CD4-positive, alpha-beta T cell treated with Interleukin-6 for 4 hours (primary cell): ENCODE measurements around the gene LRFN5.
"Not testable (repeated sequence)": the region's sequence is repeated elsewhere in the genome, so short reads cannot be mapped to it uniquely, and the experiment has no call there.

Source experiments
- DNase-seq: peaks from one replicate; pipeline ENCODE4 v3.0.0-alpha.2; 2020; ENCODE audit warnings: mixed read lengths

The LRFN5 gene

DNA sequence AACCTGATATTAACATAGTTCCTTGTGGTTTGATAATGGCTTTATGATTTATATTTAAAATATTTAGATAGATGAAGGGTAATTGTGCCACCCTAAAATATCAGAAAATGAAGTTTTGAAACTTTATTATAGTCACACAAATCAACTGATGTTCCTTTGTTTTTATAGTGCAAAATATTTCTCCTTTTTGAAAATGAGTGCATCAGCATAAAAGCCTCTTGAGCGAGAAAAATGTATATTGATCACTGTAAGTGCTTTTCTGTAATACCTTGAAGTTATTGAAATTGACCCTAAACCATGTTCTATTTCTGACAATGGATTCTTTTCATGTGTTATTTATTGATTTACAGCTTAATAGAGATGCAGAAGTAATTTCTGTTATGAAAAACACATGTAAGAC, 35.0 kb downstream of the LRFN5 start:
- no peak for DNase-seq

DNA sequence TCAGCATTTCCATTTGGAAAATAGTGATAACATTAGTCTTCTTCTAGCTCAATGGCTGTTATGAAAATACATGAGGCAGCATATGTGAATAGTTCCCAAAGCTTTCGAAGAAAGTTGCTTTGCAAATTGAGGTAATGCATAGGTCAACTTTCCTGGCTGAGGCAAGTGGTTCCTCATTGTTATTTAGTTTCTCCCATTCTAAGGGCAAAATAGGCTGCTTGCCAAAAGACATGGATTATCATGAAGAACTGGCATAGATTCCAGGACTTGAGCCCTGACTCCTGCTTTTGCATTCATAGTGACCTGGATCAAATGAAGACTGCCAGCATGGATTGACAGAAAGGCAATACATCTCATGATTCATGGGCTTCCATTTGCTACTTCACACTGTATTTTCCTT, 35.7 kb downstream of the LRFN5 start:
- no peak for DNase-seq

DNA sequence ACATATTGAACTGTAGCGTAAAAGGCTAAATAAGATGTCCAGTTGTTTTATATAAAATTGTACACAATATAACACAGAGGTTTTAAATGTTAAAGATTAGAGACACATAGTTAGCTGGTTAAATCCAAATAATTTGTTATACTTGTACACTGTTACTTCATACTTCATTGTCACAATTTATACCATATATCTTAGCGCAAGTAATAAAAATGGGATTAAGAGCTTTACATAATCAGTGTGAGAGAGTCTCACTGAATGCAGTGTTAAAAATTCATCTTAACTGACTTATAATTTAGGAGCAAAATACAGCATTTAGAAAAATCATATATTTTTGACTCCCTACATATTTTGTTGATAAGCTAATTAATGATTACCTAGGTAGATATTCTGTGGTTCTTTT, 36.1 kb downstream of the LRFN5 start:
- DNase-seq = no peak

DNA sequence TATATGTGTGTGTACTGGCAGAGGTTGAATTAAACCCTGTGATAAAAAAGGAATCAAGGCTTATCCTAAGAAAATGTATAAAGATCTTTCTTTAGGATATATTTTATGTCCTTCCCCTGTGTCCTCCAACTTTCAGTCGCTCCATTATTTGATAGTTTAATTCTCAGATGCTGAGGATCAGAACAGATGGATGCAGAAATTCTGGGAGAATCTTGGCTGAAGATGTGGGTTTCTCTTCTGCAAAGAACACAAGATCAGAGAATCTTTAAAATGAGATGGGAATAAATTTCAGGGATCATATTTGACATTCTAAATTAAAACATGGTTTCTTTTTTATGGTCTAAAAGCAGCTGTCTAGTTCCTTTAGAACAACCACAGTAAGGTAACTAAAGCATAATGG, 37.9 kb downstream of the LRFN5 start:
- no peak for DNase-seq

DNA sequence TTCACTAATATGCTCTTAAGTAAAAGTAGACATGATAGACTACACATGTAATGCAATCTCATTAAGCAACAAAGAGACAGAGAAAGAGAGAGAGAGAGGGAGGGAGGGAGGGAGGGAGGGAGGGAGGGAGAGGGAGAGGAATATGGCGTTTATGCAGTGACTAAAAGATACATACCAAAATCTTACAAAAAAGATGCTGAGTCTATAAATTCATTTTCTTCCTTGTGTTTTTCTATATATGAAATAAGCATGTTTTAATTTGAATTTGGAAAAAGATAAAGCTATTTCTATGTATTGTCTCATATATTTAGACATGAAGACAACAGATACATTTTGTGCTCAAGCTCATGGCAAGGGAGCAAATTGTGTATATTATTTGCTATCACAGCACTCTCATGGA, 44.1 kb downstream of the LRFN5 start:
- DNase-seq = no peak

DNA sequence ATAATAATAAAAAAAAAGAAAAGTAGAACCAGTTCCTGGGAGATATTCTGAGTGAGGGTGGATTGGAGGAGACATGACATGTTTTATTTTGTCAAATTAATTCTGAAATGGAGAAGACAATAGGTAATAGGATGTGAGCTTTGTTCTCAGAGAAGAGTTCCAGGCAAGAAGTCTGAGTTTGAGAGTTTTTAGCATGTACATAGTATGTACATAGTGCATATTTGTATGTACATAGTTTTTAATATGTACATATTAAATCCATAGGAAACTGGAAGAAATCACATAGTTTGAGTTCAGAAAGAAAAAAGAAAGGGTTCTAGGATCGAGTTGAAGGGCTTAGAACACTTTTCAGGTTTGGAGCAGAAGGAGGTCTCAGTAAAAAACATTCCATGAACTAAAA, 47.5 kb downstream of the LRFN5 start:
- no peak for DNase-seq

DNA sequence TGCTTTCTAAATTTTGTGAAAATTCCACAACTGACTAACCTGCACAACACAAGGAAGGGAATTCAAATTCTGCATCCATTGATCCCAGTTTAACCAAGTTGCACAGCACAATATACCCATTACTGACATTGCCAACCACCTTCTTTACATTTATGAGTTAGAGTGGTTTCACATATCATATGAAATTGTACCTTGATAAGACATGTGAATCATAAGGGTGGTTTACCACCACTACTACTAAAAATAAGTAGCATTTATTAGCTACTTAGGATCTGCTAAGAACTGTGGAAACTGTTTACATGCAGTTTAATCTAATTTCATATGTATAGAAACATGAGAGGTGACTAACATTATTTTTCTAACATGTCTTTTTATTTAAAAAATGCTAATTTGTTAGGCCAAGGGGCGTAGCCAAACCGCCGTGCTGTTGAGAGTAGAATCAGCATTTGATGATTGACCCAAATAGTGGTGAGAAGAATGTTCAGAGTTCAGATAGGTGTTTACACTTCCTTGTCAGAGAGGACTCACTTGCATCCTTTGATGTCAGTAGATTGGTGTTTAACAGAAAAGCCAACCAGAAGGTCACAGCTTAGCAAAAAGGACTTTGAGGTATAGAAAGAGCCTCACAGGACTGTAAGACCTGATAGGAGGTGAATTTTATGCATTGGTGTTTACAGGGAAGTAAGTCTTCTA, 56.2 kb downstream of the LRFN5 start:
- no peak for DNase-seq

DNA sequence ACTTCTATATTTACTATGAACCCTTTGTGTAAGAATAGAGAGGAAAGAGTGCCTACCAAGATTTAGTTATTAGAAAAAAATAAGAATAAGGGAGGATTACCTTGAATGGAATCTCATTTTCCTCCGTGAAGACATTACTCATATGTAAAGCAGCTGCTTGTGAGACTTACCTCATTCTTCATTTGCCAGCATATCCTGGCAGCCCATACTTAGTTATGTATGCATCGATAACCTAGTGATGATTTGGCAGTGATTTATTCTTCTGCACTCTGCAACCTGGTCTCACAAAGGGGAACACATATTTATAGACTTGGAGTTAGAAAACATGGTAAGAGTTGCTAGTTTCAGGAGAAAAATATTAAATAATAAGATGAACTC, 56.8 kb downstream of the LRFN5 start:
- no peak for DNase-seq

DNA sequence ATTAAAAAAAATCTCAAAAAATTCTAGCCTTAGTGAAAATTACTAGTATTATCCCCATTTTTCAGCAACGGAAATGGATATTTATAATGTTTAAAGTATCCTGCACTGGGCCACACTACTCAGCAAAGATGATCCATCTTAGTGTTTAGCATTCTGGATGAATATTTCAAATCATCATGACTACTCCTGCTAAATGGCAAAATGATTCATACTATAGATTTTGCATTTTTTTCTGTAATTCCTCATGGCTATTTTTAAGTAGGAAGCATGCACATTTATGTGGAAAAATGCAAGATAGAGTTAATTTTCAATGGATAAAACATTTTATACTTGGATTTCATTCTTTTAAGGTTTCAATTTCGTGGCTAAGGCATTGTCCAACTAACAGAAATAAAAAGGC, 59.6 kb downstream of the LRFN5 start:
- DNase-seq = no peak

DNA sequence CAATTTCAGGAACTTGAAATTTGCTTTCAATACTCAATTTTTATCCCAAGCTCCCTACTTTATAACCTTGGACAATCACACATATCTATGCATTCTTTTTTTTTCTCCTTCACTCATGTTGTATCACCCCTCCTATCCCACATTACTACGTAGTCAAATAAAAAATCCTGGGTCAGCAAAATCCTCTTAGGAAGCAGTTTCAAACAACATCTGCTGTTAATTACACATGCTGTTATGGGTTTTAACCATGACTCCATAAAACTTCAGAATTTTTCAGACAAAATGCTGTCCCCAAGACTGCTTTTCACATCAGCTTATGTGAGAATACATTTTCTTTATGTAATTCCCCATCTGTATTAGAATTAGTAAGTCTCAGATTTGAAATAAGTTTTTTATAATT, 61.7 kb downstream of the LRFN5 start:
- DNase-seq = no peak

DNA sequence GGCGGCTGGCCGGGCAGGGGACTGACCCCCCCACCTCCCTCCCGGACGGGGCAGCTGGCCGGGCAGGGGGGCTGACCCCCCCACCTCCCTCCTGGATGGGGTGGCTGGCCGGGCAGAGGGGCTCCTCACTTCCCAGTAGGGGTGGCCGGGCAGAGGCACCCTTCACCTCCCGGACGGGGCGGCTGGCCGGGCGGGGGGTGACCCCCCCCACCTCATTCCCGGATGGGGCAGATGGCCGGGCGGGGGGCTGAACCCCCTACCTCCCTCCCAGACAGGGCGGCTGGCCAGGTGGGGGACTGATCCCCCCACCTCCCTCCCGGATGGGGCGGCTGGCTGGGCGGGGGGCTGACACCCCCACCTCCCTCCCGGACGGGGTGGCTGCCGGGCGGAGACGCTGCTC, 66.9 kb downstream of the LRFN5 start:
- not testable (repeated sequence) for DNase-seq

DNA sequence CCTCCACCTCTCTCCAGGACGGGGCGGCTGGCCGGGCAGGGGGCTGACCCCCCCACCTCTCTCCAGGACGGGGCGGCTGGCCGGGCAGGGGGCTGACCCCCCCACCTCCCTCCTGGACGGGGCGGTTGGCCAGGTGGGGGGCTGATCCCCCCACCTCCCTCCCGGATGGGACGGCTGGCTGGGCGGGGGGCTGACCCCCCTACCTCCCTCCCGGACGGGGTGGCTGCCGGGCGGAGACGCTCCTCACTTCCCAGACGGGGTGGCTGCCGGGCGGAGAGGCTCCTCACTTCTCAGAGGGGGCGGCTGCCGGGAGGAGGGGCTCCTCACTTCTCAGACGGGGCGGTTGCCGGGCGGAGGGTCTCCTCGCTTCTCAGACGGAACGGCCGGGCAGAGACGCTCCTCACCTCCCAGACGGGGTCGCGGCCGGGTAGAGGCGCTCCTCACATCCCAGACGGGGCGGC, 67.9 kb downstream of the LRFN5 start:
- not testable (repeated sequence) for DNase-seq

DNA sequence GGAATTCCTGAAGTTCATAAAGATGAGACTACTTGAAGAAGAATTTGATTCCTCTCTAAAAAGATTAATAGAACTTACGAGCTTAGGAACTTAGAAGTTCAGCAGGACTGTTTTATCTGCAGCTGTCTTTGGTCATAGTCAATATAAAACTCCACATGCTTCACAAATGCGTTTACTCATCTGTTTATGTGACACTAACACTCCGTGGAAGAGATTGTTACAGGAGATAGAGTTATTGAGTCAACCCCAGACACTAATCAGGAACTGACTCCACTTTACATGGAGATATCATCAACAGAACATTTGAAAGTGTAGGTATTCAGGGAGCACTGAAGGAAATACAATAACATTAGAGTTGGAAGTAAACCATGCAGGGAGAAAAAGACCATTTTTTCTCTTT, 92.8 kb downstream of the LRFN5 start:
- no peak for DNase-seq

DNA sequence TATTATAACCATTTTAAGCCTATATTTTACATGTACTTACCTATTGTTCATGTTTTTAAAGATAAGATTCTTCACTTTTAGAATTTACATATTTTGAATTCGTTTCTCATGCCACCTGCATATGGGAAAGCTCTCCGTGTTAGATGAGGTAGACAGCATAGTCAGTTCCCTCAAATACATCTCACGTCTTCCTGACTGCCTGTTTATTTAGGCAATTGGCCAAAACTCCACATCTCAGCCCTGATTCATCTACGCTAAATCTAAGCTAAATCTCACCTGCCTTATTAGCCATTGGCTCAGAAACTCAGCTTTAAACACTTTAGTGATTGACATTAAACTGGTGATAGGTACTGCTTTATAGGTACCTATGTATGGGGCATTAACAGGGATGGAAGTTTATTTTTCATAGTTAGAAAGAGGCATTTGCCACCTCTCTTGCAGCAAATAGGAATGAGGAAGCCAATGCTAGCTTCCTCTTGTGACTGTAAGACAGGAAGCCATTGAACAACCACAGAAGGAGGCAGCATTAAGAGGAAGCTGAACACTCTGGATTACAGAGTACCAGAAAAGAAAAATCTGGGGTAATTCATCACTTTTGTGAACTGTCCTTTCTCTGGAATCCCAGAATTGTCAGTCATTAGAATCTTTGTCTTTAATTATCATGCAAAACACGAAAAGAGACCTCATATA, 111.9 kb downstream of the LRFN5 start:
- no peak for DNase-seq

DNA sequence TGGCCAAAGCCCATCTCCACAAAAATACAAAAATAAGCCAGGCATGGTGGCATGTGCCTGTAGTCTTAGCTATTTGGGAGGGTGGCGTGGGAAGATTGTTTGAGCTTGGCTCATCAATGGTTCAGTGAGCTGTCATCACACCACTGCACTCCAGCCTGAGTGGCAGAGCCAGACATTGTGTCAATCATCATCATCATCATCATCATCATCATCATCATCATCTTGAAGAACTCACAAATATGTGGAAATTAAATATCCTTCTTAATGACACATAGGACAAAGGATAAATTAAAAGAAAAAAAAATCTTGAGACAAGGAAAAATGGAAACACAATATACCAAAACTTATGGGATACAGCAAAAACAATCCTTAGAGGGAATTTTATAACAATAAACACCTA, 132.5 kb downstream of the LRFN5 start:
- DNase-seq = no peak

DNA sequence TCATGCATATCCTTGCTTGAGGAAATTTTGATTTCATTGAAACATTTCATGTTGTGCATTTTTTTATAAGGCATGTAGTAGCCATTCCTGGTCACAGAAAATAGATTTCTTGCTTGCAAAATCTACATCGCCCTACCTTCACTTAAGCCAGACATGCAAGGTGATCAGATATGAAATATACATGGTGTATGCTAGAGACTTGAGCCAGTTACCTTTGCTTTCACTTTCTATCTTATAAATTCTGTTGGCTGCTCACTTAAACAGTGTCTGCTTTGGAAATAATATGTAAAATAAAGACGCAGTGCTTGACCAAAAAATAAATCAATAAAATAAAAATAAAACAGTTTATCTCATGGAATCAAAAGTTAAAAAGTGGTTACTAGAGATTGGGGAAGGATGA, 136.5 kb downstream of the LRFN5 start:
- no peak for DNase-seq

DNA sequence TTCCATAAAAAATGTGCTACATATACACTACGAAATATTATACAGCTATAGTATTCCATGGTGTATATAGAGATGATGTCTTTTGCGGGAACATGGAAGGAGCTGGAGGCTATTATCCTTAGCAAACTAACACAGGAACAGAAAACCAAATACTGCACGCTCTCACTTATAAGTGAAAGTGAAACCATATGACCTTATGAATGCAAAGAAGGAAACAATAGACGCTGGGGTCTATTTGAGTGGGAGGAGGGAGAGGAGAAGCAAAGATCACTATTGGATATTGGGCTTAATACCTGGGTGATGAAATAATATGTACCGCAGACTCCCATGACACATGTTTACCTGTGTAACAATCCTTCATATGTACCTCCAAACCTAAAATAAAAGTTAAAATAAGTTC, 142.8 kb downstream of the LRFN5 start:
- no peak for DNase-seq

DNA sequence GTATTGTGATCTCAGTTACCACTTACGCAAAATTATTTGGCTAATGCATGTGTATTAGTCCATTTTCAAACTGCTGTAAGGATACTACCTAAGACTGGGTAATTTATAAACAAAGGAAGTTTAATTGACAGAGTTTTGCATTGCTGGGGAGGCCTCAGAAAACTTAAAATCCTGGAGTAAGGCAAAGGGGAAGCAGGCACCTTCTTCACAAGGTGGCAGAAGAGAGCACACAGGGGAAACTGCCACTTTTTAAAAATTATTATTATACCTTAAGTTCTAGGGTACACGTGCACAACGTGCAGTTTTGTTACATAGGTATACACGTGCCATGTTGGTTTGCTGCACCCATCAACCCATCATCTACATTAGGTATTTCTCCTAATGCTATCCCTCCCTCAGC, 143.9 kb downstream of the LRFN5 start:
- not testable (repeated sequence) for DNase-seq

DNA sequence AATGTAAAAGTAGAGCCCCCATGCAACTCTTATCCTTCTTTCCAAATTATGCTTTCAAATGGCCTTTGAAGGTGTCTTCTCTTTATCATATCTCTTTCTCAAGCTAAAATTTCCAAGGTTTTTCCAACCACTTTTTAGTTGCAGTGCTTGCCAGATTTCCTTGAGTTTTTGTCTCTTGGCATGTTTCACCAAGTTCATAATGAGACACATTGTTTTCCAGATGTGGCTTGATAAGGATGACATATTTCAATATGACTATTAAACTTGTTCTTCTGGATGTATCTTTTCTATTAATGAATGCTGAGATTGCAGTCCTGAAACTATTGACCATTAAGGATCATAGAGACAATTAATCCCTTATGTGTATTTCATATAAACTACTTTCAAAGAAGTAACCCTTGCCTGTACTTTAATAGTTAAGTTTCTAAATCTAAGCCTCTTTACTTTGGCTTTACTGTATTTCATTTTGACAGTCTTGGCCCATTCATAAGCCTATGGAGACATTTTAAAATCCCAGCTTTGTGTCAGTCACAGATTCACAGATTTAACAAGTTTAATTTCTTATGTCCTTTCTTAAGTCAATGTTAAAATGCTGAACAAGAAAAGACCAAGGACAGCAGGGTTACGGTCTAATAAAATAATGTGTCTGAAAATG, 151.5 kb downstream of the LRFN5 start:
- DNase-seq = no peak

DNA sequence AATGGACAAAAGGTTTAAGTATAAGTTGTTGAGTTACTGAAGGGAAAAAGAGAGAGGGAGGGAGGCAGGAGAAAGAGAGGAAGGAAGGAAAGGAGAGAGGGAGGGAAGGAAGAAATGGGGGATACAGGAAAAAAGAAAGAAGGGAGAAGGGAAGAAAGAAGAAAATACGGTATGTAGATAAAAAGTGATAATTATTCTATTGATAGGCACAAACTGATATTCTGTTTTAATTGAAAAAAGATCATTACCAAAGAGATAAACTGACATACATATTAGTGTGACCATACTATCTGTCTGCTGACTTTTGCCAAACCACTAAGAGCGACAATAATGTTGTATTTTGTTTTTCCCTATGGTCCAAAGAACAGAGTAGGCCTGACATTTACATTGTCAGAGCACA, 154.5 kb downstream of the LRFN5 start:
- DNase-seq = no peak

DNA sequence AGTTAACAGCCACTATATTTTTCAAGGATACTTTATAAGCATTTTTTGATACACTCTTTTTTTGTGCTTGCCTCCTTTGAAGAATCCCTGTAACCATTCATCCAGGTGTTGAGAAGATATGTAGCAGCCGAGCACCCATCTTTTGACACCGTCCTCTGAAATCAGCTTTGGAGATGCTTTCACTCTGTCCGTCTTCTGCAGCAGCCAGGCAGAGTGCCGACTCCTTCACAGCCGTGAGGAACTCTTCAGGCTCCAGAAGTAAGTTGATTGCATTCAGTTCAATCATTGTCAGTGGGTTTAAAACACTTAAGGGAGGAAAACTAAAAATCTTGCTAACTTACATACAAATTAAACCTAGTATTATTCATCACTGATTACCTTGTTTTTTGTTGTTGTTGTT, 160.1 kb downstream of the LRFN5 start:
- DNase-seq = no peak

DNA sequence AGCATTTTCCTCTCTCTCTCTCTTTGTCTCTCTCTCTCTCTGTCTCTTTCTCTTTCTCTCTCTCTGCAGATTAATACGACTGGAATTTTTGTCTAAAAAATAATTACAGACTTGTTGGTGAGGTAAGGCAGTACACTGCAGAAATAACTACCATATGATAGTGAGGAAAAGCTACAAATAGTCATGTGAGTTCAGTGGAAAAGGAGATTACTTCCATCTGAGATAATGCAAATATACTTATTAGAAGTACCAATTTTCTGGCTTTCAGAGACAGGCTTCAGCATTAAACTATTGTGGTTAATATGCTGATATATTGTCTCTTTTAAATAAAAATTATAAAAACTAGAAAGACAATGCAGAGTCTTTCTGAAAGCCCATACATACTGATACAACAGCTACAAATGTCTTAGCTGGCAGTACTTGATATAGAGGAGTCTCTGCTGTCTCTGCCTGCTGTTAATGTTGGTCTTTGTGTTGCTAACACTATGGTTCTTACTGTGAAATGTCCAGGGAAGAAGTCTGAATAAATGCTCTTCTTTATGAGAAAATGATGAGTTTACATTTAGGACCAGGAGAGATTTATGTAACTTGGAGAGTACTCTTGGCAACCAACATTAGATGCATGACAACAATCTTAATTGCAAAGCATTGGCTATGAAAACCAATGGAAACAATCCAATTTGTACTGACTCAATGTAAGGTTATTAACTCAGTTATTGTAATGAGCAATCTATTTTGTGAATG, 167.0 kb downstream of the LRFN5 start:
- no peak for DNase-seq

DNA sequence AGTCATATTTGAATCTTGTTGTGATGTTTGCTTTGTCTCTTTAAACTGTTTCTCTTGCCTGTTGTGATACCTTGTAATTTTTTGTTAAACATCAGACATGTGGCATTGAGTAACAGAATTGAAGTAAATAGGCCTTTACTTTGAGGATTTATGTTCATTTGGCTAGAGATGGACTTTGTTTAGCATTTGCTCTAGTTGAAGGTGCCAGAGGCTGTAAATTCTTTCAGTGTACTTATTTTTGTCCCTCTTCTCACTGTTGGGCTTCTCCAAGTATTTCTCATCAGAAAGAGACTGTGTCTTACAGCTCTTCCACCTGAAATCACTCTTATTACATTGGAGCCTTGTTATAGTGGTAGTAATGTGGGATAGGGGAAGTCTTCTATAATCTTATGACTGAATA, 175.8 kb downstream of the LRFN5 start:
- DNase-seq = no peak

DNA sequence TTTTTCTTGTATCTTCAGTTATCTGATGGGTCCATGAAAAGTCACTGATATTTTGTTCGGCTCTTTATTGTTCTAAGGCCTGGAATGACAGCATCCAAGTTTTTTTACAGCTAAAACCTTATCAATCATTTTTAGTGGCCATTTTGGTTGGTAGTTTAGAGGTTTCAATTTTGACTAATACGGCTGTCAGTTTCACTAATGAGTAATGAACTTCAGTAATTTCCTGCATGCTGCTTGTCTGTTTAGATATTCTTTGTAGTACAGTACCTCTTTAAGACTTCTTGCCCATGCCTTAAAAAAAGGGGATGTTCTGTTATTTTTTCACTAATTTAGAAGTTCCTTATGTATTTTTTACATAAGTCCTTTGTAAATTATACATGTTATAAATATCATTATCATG, 176.7 kb downstream of the LRFN5 start:
- DNase-seq = no peak
